Amygdala (tissue), 56 donors: ENCODE results near the gene LRFN5.
"Not testable (repeated sequence)": the region's sequence is repeated elsewhere in the genome, so short reads cannot be mapped to it uniquely, and the experiment has no call there.

Experiments used
- DNase-seq, 56 donors: peaks; one replicate each; lab custom pipeline; 2025; lab: John Stamatoyannopoulos, UW

The LRFN5 gene

GRCh38 chr14:41606532-41607303 is at the start of gene LRFN5:
Gene LRFN5, plus strand, starts transcription at chr14:41606876.
- peak in 16 of 56 donors; percentile 20 to 73 (median 52) for DNase-seq

- no peak for DNase-seq
Measured at GRCh38 chr14:41558490-41558889, 48.2 kb upstream of the LRFN5 start.

GRCh38 chr14:41566864-41567263 is 39.8 kb upstream of the LRFN5 start:
- not testable (repeated sequence) for DNase-seq

- DNase-seq, result no peak
Measured at GRCh38 chr14:41568979-41569378, 37.7 kb upstream of the LRFN5 start.

GRCh38 chr14:41570415-41571155 is 36.1 kb upstream of the LRFN5 start:
- no peak for DNase-seq

- no peak for DNase-seq
Measured at GRCh38 chr14:41586237-41586636, 20.4 kb upstream of the LRFN5 start.

- no peak for DNase-seq
Measured at GRCh38 chr14:41597647-41598046, 9.0 kb upstream of the LRFN5 start.

- not testable (repeated sequence) for DNase-seq
Measured at GRCh38 chr14:41599805-41600385, 6.8 kb upstream of the LRFN5 start.

GRCh38 chr14:41604721-41605531 is 1.8 kb upstream of the LRFN5 start:
- peak in 12 of 56 donors; percentile 7 to 68 (median 34) for DNase-seq

GRCh38 chr14:41605550-41606281 is 960 bp upstream of the LRFN5 start:
- peak in 10 of 56 donors; percentile 8 to 68 (median 32) for DNase-seq

GRCh38 chr14:41606282-41606531 is 469 bp upstream of the LRFN5 start:
- peak in 2 of 56 donors; percentile 53 to 73 for DNase-seq

GRCh38 chr14:41607304-41607775 is 664 bp downstream of the LRFN5 start:
- DNase-seq, result peak in 8 of 56 donors; percentile 4 to 60 (median 28)

GRCh38 chr14:41607966-41608663 is 1.4 kb downstream of the LRFN5 start:
- peak in 13 of 56 donors; percentile 3 to 40 (median 22) for DNase-seq

GRCh38 chr14:41608681-41609390 is 2.2 kb downstream of the LRFN5 start:
- no peak for DNase-seq

GRCh38 chr14:41609704-41610183 is 3.1 kb downstream of the LRFN5 start:
- DNase-seq, result peak in 35 of 56 donors; percentile 15 to 83 (median 61)

- DNase-seq, result no peak
Measured at GRCh38 chr14:41615011-41615595, 8.4 kb downstream of the LRFN5 start.

GRCh38 chr14:41623736-41624135 is 17.1 kb downstream of the LRFN5 start:
- no peak for DNase-seq

GRCh38 chr14:41629876-41630275 is 23.2 kb downstream of the LRFN5 start:
- DNase-seq, result no peak
